ENCODE results near the gene CPNE9.

DNA sequence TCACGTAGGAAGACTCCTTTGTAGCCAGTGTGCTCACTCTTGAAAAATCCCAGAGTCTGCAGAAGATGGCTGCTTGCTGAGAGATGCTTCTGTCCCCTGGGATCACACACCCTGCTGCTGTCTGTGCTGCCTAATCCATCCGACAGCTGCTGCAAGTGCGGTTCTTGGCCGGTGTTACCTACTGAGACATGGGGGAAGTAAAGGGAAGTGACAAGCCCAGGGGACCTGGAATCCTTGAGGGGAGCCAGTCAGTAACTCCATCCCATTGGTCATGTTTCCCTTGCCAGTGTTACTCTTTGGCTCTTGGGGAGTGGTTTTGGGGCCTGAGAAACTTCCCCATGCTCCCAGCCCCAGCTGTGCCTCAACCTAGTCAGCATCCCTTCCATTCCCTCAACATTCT is 8.3 kb upstream of the CPNE9 start:
- TF ChIP-seq CTCF (IDR thresholded peaks at IDR 0.05; ENCODE audit: insufficient read depth, low read length) (no peak), REST (IDR thresholded peaks at IDR 0.05; ENCODE audit: insufficient replicate concordance, low read depth) (no peak), GABPA (IDR thresholded peaks at IDR 0.05; ENCODE audit: low read depth) (no peak), POLR2AphosphoS5 (IDR thresholded peaks at IDR 0.05; ENCODE audit: low read depth) (no peak)
